OCI-LY7 (cell line): Measurements from ENCODE around the gene C12orf57.

ENCODE experiments used
- EZH2phosphoT487 ChIP-seq: fragments of 200-600 bp; sonication (generic); IDR thresholded peaks from 2 replicates; pipeline ENCODE4 v1.6.1; 2018; ENCODE audit warnings: low read depth, borderline replicate concordance, mild to moderate bottlenecking, mixed run types, antibody characterized with exemption, low read length, moderate library complexity, mixed read lengths
- TF ChIP-seq, protein P1 (sequence below): fragments of 200-600 bp; sonication (generic); conservative IDR thresholded peaks from 2 replicates; pipeline ENCODE4 v1.5.1; 2014; ENCODE audit warnings: mild to moderate bottlenecking, antibody characterized with exemption, low read length, moderate library complexity, mixed read lengths

DNA sequence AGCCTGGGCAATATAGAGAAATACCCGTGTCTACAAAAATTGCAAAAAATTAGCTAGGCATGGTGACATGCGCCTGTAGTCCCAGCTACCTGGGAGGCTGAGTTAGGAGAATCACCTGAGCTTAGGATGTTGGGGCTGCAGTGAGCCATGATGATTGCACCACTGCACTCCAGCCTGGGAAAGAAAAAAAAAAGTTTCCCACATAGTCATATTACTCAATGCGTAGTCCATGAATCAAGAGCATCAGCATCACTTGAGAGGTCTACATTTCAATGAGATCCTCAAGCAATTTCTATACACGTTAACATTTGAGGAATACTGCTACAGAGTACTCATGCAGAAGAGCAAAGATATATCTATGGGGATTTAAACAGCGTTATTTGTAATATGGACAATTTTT lies 44.4 kb upstream of the C12orf57 start:
- TF ChIP-seq, protein P1, sequence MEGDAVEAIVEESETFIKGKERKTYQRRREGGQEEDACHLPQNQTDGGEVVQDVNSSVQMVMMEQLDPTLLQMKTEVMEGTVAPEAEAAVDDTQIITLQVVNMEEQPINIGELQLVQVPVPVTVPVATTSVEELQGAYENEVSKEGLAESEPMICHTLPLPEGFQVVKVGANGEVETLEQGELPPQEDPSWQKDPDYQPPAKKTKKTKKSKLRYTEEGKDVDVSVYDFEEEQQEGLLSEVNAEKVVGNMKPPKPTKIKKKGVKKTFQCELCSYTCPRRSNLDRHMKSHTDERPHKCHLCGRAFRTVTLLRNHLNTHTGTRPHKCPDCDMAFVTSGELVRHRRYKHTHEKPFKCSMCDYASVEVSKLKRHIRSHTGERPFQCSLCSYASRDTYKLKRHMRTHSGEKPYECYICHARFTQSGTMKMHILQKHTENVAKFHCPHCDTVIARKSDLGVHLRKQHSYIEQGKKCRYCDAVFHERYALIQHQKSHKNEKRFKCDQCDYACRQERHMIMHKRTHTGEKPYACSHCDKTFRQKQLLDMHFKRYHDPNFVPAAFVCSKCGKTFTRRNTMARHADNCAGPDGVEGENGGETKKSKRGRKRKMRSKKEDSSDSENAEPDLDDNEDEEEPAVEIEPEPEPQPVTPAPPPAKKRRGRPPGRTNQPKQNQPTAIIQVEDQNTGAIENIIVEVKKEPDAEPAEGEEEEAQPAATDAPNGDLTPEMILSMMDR = no peak
- TF ChIP-seq EZH2phosphoT487 = no peak
